ENCODE results near the gene ISCA2. TPM values are rescaled to one million over a fixed set of nuclear protein-coding genes. Genes with fewer than 3 reads are reported as not detected.

The ISCA2 gene
- total and polyA plus RNA-seq, 2 experiments from 2014 or later: 44.0 to 171 TPM

DNA sequence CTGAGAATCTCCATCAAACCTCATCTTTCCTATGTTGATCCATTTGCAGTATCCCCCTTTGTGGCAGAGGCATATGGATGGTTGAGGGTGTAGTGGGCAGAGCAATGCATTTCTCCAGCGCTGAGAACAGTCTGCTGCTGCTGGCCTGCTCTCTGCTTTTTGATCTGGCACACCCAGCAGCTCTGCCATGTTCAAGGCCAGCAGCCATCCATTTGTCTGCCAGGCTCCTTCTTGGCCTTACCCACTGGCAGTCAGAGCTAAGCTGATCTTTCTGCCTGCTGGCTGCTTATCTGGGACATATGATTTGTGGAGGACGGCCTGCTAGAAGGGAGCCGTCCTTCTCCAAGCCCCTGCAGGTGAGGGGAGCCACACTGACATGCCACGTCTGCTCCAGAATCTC, 17.5 kb upstream of the ISCA2 start:
- Mint-ChIP-seq H3K4me1 (peaks cover 21% of the 10 kb centered on the region), H3K27me3 (ENCODE audit: insufficient read depth, low read depth, poor library complexity) (peaks cover 7% of the 10 kb centered on the region), H3K36me3 (ENCODE audit: low read depth) (peaks cover 12% of the 10 kb centered on the region; the same call in 2 of the 3 replicates), H3K27ac (no peak overlapping the region), H3K9me3 (no peaks in the 10 kb centered on the region), H3K4me3 (no peak overlapping the region)
- DNase-seq (ENCODE audit: low spot score) (no peak), ATAC-seq (no peak)
- no peaks in the 10 kb centered on the region for H3K79me2 ChIP-seq (replicated peaks; ENCODE audit: insufficient read depth)
- no peaks in the 10 kb centered on the region for H3K4me1 ChIP-seq (ENCODE audit: insufficient read depth)
- H3K27ac ChIP-seq (ENCODE audit: low read depth): no peak overlapping the region
- no peaks in the 10 kb centered on the region for H3K27me3 ChIP-seq (ENCODE audit: insufficient read depth)
- no peak overlapping the region for H3K4me3 ChIP-seq
- no peak for TF ChIP-seq JUNB (IDR thresholded peaks at IDR 0.05; ENCODE audit: unreplicated experiment)
- TF ChIP-seq EZH2phosphoT487 (IDR thresholded peaks at IDR 0.05; ENCODE audit: unreplicated experiment): no peak
- TF ChIP-seq EZH2 (IDR thresholded peaks at IDR 0.05; ENCODE audit: low read depth, unreplicated experiment): no peak
- no peak for TF ChIP-seq STAT1 (IDR thresholded peaks at IDR 0.05; ENCODE audit: unreplicated experiment)
- TF ChIP-seq, protein P1, sequence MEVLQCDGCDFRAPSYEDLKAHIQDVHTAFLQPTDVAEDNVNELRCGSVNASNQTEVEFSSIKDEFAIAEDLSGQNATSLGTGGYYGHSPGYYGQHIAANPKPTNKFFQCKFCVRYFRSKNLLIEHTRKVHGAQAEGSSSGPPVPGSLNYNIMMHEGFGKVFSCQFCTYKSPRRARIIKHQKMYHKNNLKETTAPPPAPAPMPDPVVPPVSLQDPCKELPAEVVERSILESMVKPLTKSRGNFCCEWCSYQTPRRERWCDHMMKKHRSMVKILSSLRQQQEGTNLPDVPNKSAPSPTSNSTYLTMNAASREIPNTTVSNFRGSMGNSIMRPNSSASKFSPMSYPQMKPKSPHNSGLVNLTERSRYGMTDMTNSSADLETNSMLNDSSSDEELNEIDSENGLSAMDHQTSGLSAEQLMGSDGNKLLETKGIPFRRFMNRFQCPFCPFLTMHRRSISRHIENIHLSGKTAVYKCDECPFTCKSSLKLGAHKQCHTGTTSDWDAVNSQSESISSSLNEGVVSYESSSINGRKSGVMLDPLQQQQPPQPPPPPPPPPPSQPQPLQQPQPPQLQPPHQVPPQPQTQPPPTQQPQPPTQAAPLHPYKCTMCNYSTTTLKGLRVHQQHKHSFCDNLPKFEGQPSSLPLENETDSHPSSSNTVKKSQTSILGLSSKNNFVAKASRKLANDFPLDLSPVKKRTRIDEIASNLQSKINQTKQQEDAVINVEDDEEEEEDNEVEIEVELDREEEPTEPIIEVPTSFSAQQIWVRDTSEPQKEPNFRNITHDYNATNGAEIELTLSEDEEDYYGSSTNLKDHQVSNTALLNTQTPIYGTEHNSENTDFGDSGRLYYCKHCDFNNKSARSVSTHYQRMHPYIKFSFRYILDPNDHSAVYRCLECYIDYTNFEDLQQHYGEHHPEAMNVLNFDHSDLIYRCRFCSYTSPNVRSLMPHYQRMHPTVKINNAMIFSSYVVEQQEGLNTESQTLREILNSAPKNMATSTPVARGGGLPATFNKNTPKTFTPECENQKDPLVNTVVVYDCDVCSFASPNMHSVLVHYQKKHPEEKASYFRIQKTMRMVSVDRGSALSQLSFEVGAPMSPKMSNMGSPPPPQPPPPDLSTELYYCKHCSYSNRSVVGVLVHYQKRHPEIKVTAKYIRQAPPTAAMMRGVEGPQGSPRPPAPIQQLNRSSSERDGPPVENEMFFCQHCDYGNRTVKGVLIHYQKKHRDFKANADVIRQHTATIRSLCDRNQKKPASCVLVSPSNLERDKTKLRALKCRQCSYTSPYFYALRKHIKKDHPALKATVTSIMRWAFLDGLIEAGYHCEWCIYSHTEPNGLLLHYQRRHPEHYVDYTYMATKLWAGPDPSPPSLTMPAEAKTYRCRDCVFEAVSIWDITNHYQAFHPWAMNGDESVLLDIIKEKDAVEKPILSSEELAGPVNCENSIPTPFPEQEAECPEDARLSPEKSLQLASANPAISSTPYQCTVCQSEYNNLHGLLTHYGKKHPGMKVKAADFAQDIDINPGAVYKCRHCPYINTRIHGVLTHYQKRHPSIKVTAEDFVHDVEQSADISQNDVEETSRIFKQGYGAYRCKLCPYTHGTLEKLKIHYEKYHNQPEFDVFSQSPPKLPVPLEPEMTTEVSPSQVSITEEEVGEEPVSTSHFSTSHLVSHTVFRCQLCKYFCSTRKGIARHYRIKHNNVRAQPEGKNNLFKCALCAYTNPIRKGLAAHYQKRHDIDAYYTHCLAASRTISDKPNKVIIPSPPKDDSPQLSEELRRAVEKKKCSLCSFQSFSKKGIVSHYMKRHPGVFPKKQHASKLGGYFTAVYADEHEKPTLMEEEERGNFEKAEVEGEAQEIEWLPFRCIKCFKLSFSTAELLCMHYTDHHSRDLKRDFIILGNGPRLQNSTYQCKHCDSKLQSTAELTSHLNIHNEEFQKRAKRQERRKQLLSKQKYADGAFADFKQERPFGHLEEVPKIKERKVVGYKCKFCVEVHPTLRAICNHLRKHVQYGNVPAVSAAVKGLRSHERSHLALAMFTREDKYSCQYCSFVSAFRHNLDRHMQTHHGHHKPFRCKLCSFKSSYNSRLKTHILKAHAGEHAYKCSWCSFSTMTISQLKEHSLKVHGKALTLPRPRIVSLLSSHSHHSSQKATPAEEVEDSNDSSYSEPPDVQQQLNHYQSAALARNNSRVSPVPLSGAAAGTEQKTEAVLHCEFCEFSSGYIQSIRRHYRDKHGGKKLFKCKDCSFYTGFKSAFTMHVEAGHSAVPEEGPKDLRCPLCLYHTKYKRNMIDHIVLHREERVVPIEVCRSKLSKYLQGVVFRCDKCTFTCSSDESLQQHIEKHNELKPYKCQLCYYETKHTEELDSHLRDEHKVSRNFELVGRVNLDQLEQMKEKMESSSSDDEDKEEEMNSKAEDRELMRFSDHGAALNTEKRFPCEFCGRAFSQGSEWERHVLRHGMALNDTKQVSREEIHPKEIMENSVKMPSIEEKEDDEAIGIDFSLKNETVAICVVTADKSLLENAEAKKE (CRISPR knock-in tag; IDR thresholded peaks at IDR 0.05): no peak
- TF ChIP-seq ZNF331 (CRISPR knock-in tag; IDR thresholded peaks at IDR 0.05; ENCODE audit: low read depth): no peak
- TF ChIP-seq ZNF114 (CRISPR knock-in tag; IDR thresholded peaks at IDR 0.05): no peak
- TF ChIP-seq CTCF (conservative IDR thresholded peaks at IDR 0.05; ENCODE audit: low read depth in 2 of 2): no peak
- no peak for TF ChIP-seq CREB1 (CRISPR knock-in tag; IDR thresholded peaks at IDR 0.05; ENCODE audit: low read depth)
- TF ChIP-seq NANOG (IDR thresholded peaks at IDR 0.05; ENCODE audit: borderline replicate concordance): no peak
- TF ChIP-seq POLR2AphosphoS5 (IDR thresholded peaks at IDR 0.05; ENCODE audit: low read depth): no peak
- TF ChIP-seq, protein P2, sequence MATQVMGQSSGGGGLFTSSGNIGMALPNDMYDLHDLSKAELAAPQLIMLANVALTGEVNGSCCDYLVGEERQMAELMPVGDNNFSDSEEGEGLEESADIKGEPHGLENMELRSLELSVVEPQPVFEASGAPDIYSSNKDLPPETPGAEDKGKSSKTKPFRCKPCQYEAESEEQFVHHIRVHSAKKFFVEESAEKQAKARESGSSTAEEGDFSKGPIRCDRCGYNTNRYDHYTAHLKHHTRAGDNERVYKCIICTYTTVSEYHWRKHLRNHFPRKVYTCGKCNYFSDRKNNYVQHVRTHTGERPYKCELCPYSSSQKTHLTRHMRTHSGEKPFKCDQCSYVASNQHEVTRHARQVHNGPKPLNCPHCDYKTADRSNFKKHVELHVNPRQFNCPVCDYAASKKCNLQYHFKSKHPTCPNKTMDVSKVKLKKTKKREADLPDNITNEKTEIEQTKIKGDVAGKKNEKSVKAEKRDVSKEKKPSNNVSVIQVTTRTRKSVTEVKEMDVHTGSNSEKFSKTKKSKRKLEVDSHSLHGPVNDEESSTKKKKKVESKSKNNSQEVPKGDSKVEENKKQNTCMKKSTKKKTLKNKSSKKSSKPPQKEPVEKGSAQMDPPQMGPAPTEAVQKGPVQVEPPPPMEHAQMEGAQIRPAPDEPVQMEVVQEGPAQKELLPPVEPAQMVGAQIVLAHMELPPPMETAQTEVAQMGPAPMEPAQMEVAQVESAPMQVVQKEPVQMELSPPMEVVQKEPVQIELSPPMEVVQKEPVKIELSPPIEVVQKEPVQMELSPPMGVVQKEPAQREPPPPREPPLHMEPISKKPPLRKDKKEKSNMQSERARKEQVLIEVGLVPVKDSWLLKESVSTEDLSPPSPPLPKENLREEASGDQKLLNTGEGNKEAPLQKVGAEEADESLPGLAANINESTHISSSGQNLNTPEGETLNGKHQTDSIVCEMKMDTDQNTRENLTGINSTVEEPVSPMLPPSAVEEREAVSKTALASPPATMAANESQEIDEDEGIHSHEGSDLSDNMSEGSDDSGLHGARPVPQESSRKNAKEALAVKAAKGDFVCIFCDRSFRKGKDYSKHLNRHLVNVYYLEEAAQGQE (IDR thresholded peaks at IDR 0.05; ENCODE audit: unreplicated experiment): no peak
- H2AFZ ChIP-seq: no peak overlapping the region
- 0 out of 2 replicates have a peak, but pooled peaks cover 8% of the 10 kb centered on the region for H4K20me1 ChIP-seq (replicated peaks; ENCODE audit: insufficient read depth)
- H3K36me3 ChIP-seq (ENCODE audit: insufficient read depth): peaks cover 21% of the 10 kb centered on the region; the same call in 1 of the 2 replicates
- H3F3A ChIP-seq (replicated peaks; ENCODE audit: low read depth): peaks cover 7% of the 10 kb centered on the region; the same call in 1 of the 2 replicates
- no peaks in the 10 kb centered on the region for H3K9me2 ChIP-seq (ENCODE audit: insufficient read depth)
- no peak overlapping the region for H3K4me2 ChIP-seq
